Neural crest cell (in vitro differentiated cells): ENCODE measurements around the gene PEX19. TPM values are rescaled to one million over a fixed set of nuclear protein-coding genes. Genes with fewer than 3 reads are reported as not detected.

Experiments
- DNase-seq: peaks from one replicate; pipeline ENCODE4 v3.0.0; 2021; ENCODE audit warnings: low read depth, mixed read lengths, low spot score
- H3K27ac Mint-ChIP-seq: one replicate; pipeline ENCODE4 v1.8.0; 2021; ENCODE audit warnings: mild to moderate bottlenecking, mixed read lengths; ENCODE audit not compliant: unreplicated experiment
- H3K27me3 Mint-ChIP-seq: 2 replicates; pipeline ENCODE4 v1.8.0; 2021; ENCODE audit warnings: low read depth, mild to moderate bottlenecking, mixed read lengths
- H3K36me3 Mint-ChIP-seq: 2 replicates; pipeline ENCODE4 v1.8.0; 2021; ENCODE audit warnings: low read depth, mild to moderate bottlenecking, mixed read lengths
- H3K4me1 Mint-ChIP-seq: 2 replicates; pipeline ENCODE4 v1.8.0; 2021; ENCODE audit warnings: mixed read lengths
- H3K4me3 Mint-ChIP-seq: one replicate; pipeline ENCODE4 v1.8.0; 2021; ENCODE audit warnings: mild to moderate bottlenecking, mixed read lengths
- H3K9me3 Mint-ChIP-seq: 2 replicates; pipeline ENCODE4 v1.8.0; 2021; ENCODE audit warnings: mixed read lengths
- CTCF ChIP-seq: fragments of 200-600 bp; sonication (generic); conservative IDR thresholded peaks from 2 replicates; pipeline ENCODE4 v1.5.0; 2021; ENCODE audit warnings: antibody characterized with exemption, mild to moderate bottlenecking
- total RNA-seq: library from RNA; stranded (reverse); gene quantifications from 2 replicates; pipeline ENCODE4 v1.2.1, GENCODE V29; 2021

Gene PEX19
- total RNA-seq, 1 donor from 2014 or later: 85.5 TPM

GRCh38 chr1:160244209-160244608 lies 40.7 kb downstream of the PEX19 start:
- H3K9me3 Mint-ChIP-seq: no peaks in the 10 kb centered on the region
- H3K27ac Mint-ChIP-seq: no peak overlapping the region
- peaks cover 13% of the 10 kb centered on the region for H3K4me1 Mint-ChIP-seq
- H3K36me3 Mint-ChIP-seq: no peaks in the 10 kb centered on the region
- H3K27me3 Mint-ChIP-seq: no peaks in the 10 kb centered on the region
- H3K4me3 Mint-ChIP-seq: no peak overlapping the region
- no peak for TF ChIP-seq CTCF
- DNase-seq: no peak

- H3K27me3 Mint-ChIP-seq: no peaks in the 10 kb centered on the region
- H3K27ac Mint-ChIP-seq: no peak overlapping the region
Measured at GRCh38 chr1:160243767-160244166, 41.2 kb downstream of the PEX19 start.

GRCh38 chr1:160239582-160240299 lies 45.2 kb downstream of the PEX19 start:
- Mint-ChIP-seq H3K27me3 (no peaks in the 10 kb centered on the region), H3K9me3 (no peaks in the 10 kb centered on the region), H3K4me3 (no peak overlapping the region), H3K36me3 (peaks cover 6% of the 10 kb centered on the region), H3K27ac (no peak overlapping the region), H3K4me1 (peaks cover 1% of the 10 kb centered on the region)
- no peak for DNase-seq
- no peak for TF ChIP-seq CTCF

More at GRCh38 chr1:160243767-160244166, 41.2 kb downstream of the PEX19 start:
- peaks cover under 1% of the 10 kb centered on the region for H3K36me3 Mint-ChIP-seq
- H3K4me3 Mint-ChIP-seq: no peak overlapping the region
- no peak for TF ChIP-seq CTCF
- peaks cover 13% of the 10 kb centered on the region for H3K4me1 Mint-ChIP-seq
- no peak for DNase-seq
- H3K9me3 Mint-ChIP-seq: no peaks in the 10 kb centered on the region

GRCh38 chr1:160238408-160238807 lies 46.5 kb downstream of the PEX19 start:
- no peaks in the 10 kb centered on the region for H3K4me1 Mint-ChIP-seq
- H3K36me3 Mint-ChIP-seq: peaks cover 6% of the 10 kb centered on the region
- H3K27me3 Mint-ChIP-seq: no peaks in the 10 kb centered on the region
- no peaks in the 10 kb centered on the region for H3K9me3 Mint-ChIP-seq
- no peak overlapping the region for H3K4me3 Mint-ChIP-seq
- DNase-seq: no peak
- no peak for TF ChIP-seq CTCF
- H3K27ac Mint-ChIP-seq: no peak overlapping the region

GRCh38 chr1:160237558-160237957 lies 47.4 kb downstream of the PEX19 start:
- Mint-ChIP-seq H3K27me3 (no peaks in the 10 kb centered on the region), H3K36me3 (peaks cover 6% of the 10 kb centered on the region), H3K4me1 (no peaks in the 10 kb centered on the region), H3K4me3 (no peak overlapping the region), H3K27ac (no peak overlapping the region), H3K9me3 (no peaks in the 10 kb centered on the region)
- TF ChIP-seq CTCF: no peak
- DNase-seq: no peak
